Measurements from ENCODE around the gene SEMA3G. TPM values are rescaled to one million over a fixed set of nuclear protein-coding genes. Genes with fewer than 3 reads are reported as not detected.

Gene SEMA3G
- total RNA-seq, 1 donor from 2014 or later = 7.5 TPM

GRCh38 chr3:52396907-52397591, 47.9 kb downstream of the SEMA3G start:
- DNase-seq (ENCODE audit: low spot score) = no peak

GRCh38 chr3:52396011-52396906, 48.6 kb downstream of the SEMA3G start:
- DNase-seq (ENCODE audit: low spot score) = no peak

- no peak for DNase-seq (ENCODE audit: low spot score)
Measured at GRCh38 chr3:52395503-52395865, 49.4 kb downstream of the SEMA3G start.

GRCh38 chr3:52394751-52395502, 50.0 kb downstream of the SEMA3G start:
- no peak for DNase-seq (ENCODE audit: low spot score)

GRCh38 chr3:52393959-52394670, 50.8 kb downstream of the SEMA3G start:
- no peak for DNase-seq (ENCODE audit: low spot score)

GRCh38 chr3:52393131-52393807, 51.6 kb downstream of the SEMA3G start:
- DNase-seq (ENCODE audit: low spot score) = no peak

GRCh38 chr3:52392216-52392930, 52.5 kb downstream of the SEMA3G start:
- DNase-seq (ENCODE audit: low spot score) = no peak

- no peak for DNase-seq (ENCODE audit: low spot score)
Measured at GRCh38 chr3:52391096-52391495, 53.8 kb downstream of the SEMA3G start.

- no peak for DNase-seq (ENCODE audit: low spot score)
Measured at GRCh38 chr3:52388933-52389332, 56.0 kb downstream of the SEMA3G start.

- no peak for DNase-seq (ENCODE audit: low spot score)
Measured at GRCh38 chr3:52388348-52388821, 56.5 kb downstream of the SEMA3G start.

- no peak for DNase-seq (ENCODE audit: low spot score)
Measured at GRCh38 chr3:52387481-52387880, 57.4 kb downstream of the SEMA3G start.

GRCh38 chr3:52385157-52385556, 59.7 kb downstream of the SEMA3G start:
- DNase-seq (ENCODE audit: low spot score) = no peak

- no peak for DNase-seq (ENCODE audit: low spot score)
Measured at GRCh38 chr3:52384019-52384761, 60.7 kb downstream of the SEMA3G start.

GRCh38 chr3:52383446-52383845, 61.5 kb downstream of the SEMA3G start:
- DNase-seq (ENCODE audit: low spot score) = no peak

Other genes with a start within 250 kb of the SEMA3G start
- 144 TPM for gene ALAS1, start 246.9 kb downstream of the SEMA3G start, total RNA-seq
- 0.26 TPM for gene TLR9, start 219.5 kb downstream of the SEMA3G start, total RNA-seq
- 65.3 TPM for gene TWF2, start 205.9 kb downstream of the SEMA3G start, total RNA-seq
- 16.1 TPM for gene PPM1M, start 199.3 kb downstream of the SEMA3G start, total RNA-seq
- gene WDR82, start 166.5 kb downstream of the SEMA3G start, total RNA-seq = 81.6 TPM
- gene GLYCTK, start 157.3 kb downstream of the SEMA3G start, total RNA-seq = 18.7 TPM
- gene DNAH1, start 128.8 kb downstream of the SEMA3G start, total RNA-seq = 16.6 TPM
- 62.4 TPM for gene BAP1, start 35.1 kb downstream of the SEMA3G start, total RNA-seq
- 11.4 TPM for gene PHF7, start 34.4 kb downstream of the SEMA3G start, total RNA-seq
- 9.4 TPM for gene TNNC1, start 8.9 kb upstream of the SEMA3G start, total RNA-seq
- gene NISCH, start 10.5 kb upstream of the SEMA3G start, total RNA-seq = 140 TPM
- 191 TPM for gene STAB1, start 50.2 kb upstream of the SEMA3G start, total RNA-seq
- 54.9 TPM for gene NT5DC2, start 88.8 kb upstream of the SEMA3G start, total RNA-seq
- gene UQCC5, start 91.5 kb upstream of the SEMA3G start, total RNA-seq = 27.2 TPM
- 82.3 TPM for gene PBRM1, start 240.8 kb upstream of the SEMA3G start, total RNA-seq
- 174 TPM for gene GNL3, start 240.9 kb upstream of the SEMA3G start, total RNA-seq

Data from ureter (tissue), 1 donor.